Endodermal cell (in vitro differentiated cells): ENCODE data around the gene LRRC2. TPM values are rescaled to one million over a fixed set of nuclear protein-coding genes. Genes with fewer than 3 reads are reported as not detected.

ENCODE experiments used
- DNase-seq: peaks from one replicate; pipeline ENCODE4 v3.0.0-alpha.2; 2017
- H3K27ac ChIP-seq: 2 replicates; pipeline ENCODE4 v1.5.1; 2013; ENCODE audit warnings: mild to moderate bottlenecking, low read depth, low read length, moderate library complexity
- H3K27me3 ChIP-seq: 2 replicates; pipeline ENCODE4 v1.6.1; 2013; ENCODE audit warnings: mild to moderate bottlenecking, low read length, moderate library complexity; ENCODE audit not compliant: insufficient read depth, control insufficient read depth, poor library complexity, severe bottlenecking
- H3K36me3 ChIP-seq: 2 replicates; pipeline ENCODE4 v1.7.0; 2013; ENCODE audit warnings: mild to moderate bottlenecking, low read length, moderate library complexity; ENCODE audit not compliant: control insufficient read depth, insufficient read depth
- H3K4me1 ChIP-seq: one replicate; pipeline ENCODE4 v1.7.0; 2013; ENCODE audit warnings: low read length; ENCODE audit not compliant: control insufficient read depth, insufficient read depth
- H3K4me3 ChIP-seq: 2 replicates; pipeline ENCODE4 v1.5.1; 2013; ENCODE audit warnings: mild to moderate bottlenecking, low read length, moderate library complexity
- H3K9ac ChIP-seq: 2 replicates; pipeline ENCODE4 v1.6.1; 2013; ENCODE audit warnings: mild to moderate bottlenecking, low read length, moderate library complexity; ENCODE audit not compliant: poor library complexity, severe bottlenecking; ENCODE audit errors: extremely low read depth
- H3K9me3 ChIP-seq: 2 replicates; pipeline ENCODE4 v1.6.1; 2013; ENCODE audit warnings: mild to moderate bottlenecking, low read length, moderate library complexity; ENCODE audit not compliant: control insufficient read depth
- H3K27ac Mint-ChIP-seq: 2 replicates; pipeline ENCODE4 v1.8.0; 2020; ENCODE audit warnings: mixed read lengths
- H3K27me3 Mint-ChIP-seq: 2 replicates; pipeline ENCODE4 v1.8.0; 2021; ENCODE audit warnings: mild to moderate bottlenecking, mixed read lengths; ENCODE audit not compliant: insufficient read depth
- H3K36me3 Mint-ChIP-seq: 2 replicates; pipeline ENCODE4 v1.8.0; 2020; ENCODE audit warnings: low read depth, mixed read lengths
- H3K4me1 Mint-ChIP-seq: 2 replicates; pipeline ENCODE4 v1.8.0; 2020; ENCODE audit warnings: mixed read lengths
- H3K4me3 Mint-ChIP-seq: 2 replicates; pipeline ENCODE4 v1.8.0; 2020; ENCODE audit warnings: mild to moderate bottlenecking, moderate library complexity, mixed read lengths
- H3K9me3 Mint-ChIP-seq: 2 replicates; pipeline ENCODE4 v1.8.0; 2020; ENCODE audit warnings: mild to moderate bottlenecking, mixed read lengths
- WGBS, 2 experiments: methylation state at CpG; one replicate each; pipeline versions ENCODE4 v1.1.5 to v1.1.7; 2013; ENCODE audit warnings: missing lambda C conversion rate in 2 of 2, mixed read lengths in 1 of 2; ENCODE audit not compliant: insufficient coverage in 1 of 2, insufficient read length in 1 of 2; 5-methylcytosine and 5-hydroxymethylcytosine counted together
- total RNA-seq, 2 donors: library from RNA; stranded (reverse); fragmentation: NEBNext Ultra II Directional in 1 of 2; extraction: Animal tissue kit (Norgen Biotek cat#: 25700) in 1 of 2; gene quantifications; 2 replicates in 1 of 2; 3 replicates in 1 of 2; pipeline ENCODE4 v1.2.1, GENCODE V29; 2021
- TF ChIP-seq, protein P1 (sequence below): fragments of 200-600 bp; sonication (generic); conservative IDR thresholded peaks from 2 replicates; pipeline ENCODE4 v1.5.0; 2021; ENCODE audit warnings: antibody characterized with exemption, mild to moderate bottlenecking

The LRRC2 gene
- total RNA-seq, 2 donors from 2014 or later, result 8.9 to 10.2 TPM

DNA sequence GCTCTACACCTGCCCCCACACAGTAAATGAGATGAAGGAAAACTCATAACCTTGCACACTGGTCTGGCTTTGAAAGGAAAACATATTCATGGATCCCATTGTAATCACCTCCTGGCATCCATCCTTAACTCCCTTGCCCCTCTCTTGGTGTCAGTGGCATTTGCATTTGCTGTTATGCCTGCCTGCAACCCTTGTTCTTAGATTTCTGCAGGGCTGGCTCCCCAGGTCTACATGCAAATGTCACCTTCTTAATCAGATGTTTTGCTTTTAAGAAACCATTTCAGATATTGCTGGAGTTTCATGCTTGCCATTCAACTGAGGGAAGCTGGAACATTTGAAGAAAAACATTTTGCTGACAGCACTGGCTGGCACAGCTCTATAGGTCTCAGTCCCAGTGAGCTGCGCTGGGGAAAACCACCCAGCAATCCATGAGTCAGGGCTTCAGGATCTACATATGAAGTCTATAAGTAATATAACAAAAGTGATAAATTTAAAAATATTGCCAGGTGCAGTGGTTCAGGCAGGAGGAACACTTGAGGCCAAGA, 19.1 kb downstream of the LRRC2 start:
- Mint-ChIP-seq H3K4me3 (no peak overlapping the region), H3K36me3 (peaks cover 62% of the 10 kb centered on the region), H3K9me3 (peaks cover 24% of the 10 kb centered on the region), H3K27ac (peak overlapping the region; percentile 12), H3K27me3 (no peaks in the 10 kb centered on the region), H3K4me1 (peaks cover 32% of the 10 kb centered on the region)
- Histone ChIP-seq H3K36me3 (peaks cover 49% of the 10 kb centered on the region), H3K4me1 (peaks cover 5% of the 10 kb centered on the region), H3K27me3 (no peaks in the 10 kb centered on the region), H3K4me3 (no peak overlapping the region), H3K9me3 (peaks cover 12% of the 10 kb centered on the region), H3K27ac (no peak overlapping the region), H3K9ac (no peak overlapping the region)
- no peak for DNase-seq
- WGBS, 2 experiments, result 84% methylated on average over 1 of the region's 1 CpG; no CpG with 5 or more reads in 1 of the 2 experiments
- TF ChIP-seq, protein P1, sequence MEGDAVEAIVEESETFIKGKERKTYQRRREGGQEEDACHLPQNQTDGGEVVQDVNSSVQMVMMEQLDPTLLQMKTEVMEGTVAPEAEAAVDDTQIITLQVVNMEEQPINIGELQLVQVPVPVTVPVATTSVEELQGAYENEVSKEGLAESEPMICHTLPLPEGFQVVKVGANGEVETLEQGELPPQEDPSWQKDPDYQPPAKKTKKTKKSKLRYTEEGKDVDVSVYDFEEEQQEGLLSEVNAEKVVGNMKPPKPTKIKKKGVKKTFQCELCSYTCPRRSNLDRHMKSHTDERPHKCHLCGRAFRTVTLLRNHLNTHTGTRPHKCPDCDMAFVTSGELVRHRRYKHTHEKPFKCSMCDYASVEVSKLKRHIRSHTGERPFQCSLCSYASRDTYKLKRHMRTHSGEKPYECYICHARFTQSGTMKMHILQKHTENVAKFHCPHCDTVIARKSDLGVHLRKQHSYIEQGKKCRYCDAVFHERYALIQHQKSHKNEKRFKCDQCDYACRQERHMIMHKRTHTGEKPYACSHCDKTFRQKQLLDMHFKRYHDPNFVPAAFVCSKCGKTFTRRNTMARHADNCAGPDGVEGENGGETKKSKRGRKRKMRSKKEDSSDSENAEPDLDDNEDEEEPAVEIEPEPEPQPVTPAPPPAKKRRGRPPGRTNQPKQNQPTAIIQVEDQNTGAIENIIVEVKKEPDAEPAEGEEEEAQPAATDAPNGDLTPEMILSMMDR, result no peak

DNA sequence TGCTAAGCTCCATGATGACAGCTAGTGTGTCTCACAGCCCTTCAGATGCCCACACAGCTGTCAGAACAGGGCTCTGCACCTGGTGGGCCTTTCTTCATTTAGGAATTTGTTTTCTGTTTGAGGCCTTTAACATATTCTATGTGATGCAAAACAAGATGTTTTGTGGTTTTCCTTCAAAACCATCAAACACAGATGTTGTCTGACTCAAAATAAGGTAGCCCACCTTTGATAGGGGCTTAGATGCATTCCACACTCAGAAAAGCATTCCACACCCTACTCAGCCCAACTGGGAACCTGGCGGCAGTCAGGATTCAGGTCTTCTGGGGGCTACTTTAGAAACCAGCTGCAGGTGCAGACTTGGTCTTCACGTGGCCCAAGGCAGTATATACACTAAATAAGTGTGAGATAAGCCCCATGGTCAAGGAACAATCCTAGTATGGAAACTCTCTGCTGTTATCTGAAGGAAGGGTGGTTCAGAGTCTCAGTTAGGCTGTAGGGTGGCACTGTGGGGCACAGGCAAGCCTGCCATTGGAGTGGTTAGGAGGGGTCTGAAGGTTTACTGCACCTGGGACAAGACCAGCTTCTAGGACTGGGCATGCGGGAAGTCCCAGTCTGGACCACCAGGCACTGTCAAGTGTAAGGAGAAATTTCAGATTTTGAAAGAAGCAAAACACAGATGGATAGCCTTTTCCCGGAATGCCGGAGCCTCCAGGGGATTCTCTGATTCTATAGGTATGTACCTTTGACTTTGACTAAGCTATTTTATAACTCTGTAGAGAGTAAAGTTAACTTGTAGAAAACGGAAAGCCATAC, 20.1 kb downstream of the LRRC2 start:
- peaks cover 24% of the 10 kb centered on the region for H3K9me3 Mint-ChIP-seq
- Histone ChIP-seq H3K9me3 (peaks cover 12% of the 10 kb centered on the region), H3K36me3 (peaks cover 46% of the 10 kb centered on the region), H3K4me3 (no peak overlapping the region), H3K9ac (no peak overlapping the region), H3K4me1 (peaks cover 5% of the 10 kb centered on the region), H3K27ac (no peak overlapping the region), H3K27me3 (no peaks in the 10 kb centered on the region)
- no peaks in the 10 kb centered on the region for H3K27me3 Mint-ChIP-seq
- peaks cover 64% of the 10 kb centered on the region for H3K36me3 Mint-ChIP-seq
- DNase-seq, result no peak
- no peak overlapping the region for H3K4me3 Mint-ChIP-seq
- TF ChIP-seq, protein P1, result no peak
- WGBS, 2 experiments, result 80 to 88% methylated on average over 1 to 6 of the region's 6 CpGs
- H3K4me1 Mint-ChIP-seq, result peaks cover 31% of the 10 kb centered on the region
- peak overlapping the region; percentile 12 for H3K27ac Mint-ChIP-seq

DNA sequence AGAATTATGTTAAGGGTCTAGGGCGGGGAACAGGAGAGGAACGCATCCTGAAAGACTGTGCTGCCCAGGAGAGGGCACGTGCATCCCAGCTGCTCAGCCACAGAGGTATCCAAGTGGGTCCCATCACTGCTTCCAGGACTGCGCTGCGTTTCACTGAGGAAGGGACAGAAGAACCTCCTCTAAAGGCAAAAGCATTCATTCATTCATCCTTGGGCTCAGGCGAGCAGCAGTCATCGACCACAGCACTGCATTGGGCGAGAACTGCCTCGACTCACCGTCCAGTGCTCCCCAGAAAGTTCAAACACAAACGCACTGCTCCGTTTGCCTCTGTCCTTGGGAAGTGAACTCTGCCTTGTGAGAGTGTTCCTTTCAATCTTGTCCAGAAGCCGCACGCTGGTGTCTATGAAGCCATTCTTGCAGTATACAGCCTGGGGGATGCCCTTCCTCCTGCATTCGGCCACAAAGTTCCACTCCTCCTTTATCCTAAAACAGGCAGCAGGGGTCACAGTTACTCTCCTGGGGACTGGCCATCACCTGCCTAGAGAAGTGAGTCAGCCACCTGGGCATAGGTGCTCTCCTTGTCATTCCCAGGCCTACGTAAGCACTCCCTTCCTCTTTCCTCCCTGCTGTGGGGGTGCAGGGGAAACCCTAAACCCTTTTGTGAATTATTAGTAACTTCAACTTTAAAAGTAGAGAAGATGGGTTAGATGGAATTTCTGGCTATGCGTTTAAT, 21.2 kb downstream of the LRRC2 start:
- peaks cover 62% of the 10 kb centered on the region for H3K36me3 Mint-ChIP-seq
- H3K27me3 ChIP-seq, result no peaks in the 10 kb centered on the region
- peaks cover 18% of the 10 kb centered on the region for H3K9me3 Mint-ChIP-seq
- no peak overlapping the region for H3K27ac ChIP-seq
- TF ChIP-seq, protein P1, result peak; percentile 28
- no peak overlapping the region for H3K4me3 Mint-ChIP-seq
- peaks cover 12% of the 10 kb centered on the region for H3K9me3 ChIP-seq
- H3K36me3 ChIP-seq, result peaks cover 42% of the 10 kb centered on the region
- H3K4me1 ChIP-seq, result peaks cover 5% of the 10 kb centered on the region
- H3K4me3 ChIP-seq, result no peak overlapping the region
- H3K27me3 Mint-ChIP-seq, result no peaks in the 10 kb centered on the region
- 93 to 96% methylated on average over 15 to 17 of the region's 17 CpGs for WGBS, 2 experiments
- H3K4me1 Mint-ChIP-seq, result peaks cover 31% of the 10 kb centered on the region
- no peak overlapping the region for H3K9ac ChIP-seq
- DNase-seq, result peak; percentile 70
- H3K27ac Mint-ChIP-seq, result peak overlapping the region; percentile 20
